GM19395 (cell line): ENCODE measurements around the gene KCNT1.

Source experiments
- ATAC-seq: cut with Tn5 transposase; IDR thresholded peaks from one replicate; pipeline ENCODE4 v1.9.1; 2021; ENCODE audit warnings: mild to moderate bottlenecking, moderate library complexity; ENCODE audit not compliant: unreplicated experiment

KCNT1 gene

GRCh38 chr9:135724186-135724787 is 22.3 kb downstream of the KCNT1 start:
- no peak for ATAC-seq

GRCh38 chr9:135726138-135726853 is 24.3 kb downstream of the KCNT1 start:
- ATAC-seq, result no peak

DNA sequence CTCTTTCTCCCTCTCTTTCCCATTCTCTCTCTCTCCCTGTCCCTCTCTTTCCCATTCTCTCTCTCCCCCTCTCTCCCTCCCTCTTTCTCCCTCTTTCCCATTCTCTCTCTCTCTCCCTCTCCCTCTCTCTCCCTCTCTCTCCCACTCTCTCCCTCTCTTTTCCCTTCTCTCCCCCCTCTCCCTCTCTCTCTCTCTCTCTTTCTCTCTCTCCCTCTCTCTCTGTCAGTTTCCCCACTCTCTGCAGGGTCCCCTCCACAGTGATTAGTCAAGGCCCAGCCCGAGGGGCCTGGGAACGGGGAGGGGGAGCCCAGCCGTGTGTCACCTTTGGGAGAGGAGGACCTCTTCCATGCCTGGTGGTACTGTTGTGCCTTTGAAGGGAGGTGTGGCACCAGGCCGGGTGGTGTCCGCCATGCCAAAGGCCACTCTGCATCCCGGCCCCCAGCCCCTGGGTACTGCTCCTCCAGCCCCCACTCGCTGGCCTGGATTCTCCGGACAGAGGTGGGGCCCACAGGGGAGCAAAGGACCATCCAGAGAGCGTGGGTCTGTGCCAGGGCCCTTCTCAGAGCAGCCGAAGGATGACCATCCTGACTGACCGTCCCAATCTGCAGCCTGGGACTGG is 25.4 kb downstream of the KCNT1 start:
- ATAC-seq, result no peak

DNA sequence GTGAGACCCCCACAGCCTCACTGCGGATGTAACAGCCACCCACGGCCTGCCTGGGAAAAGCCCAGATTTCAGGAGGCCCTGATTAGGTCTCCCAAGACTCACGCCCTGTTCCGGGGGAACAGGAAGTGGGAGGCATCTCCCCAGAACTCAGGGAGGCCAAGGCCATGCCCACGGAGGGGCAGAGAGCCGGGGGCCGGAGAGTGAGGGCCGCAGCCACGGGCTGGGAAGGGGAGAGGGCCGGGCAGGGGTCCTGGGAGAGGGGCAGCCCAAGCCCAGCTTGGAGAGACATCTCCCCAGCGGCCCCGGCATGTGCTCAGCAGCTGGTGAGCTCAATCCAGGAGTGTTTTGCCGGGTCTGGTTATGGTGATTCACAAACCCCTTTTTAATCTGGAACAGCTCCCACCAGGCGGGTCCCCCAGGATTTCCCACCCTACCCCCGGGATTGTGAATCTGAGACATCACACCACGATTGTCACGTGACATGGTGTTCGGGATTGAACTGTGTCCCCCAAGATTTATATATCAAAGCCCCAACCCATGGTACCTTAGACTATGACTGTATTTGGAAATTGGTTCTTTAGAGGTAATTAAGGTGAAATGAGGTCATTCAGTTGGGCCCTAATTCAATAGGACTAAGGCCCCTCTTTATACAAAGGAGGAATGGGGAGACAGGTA is 26.6 kb downstream of the KCNT1 start:
- ATAC-seq, result no peak

DNA sequence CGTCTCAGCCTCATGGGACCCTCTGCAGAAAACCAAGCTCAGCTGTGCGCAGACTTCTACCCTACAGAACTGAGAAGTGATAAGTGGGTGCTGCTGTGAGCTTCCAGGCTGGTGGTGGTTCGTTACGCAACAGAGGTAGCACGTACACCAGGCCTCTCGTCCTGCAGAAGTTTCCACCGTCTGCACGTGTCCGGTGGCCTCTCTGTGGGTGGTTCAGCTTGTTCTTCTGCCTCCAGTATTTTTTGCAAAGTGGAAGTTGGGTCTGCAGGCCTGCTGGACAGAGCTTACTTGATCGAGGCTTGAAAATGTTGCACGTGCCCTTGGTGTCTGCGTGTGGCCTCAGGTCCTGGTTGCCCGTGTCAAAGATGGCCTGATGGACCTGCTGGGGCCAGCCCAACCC is 27.5 kb downstream of the KCNT1 start:
- ATAC-seq, result no peak

- no peak for ATAC-seq
Observed at GRCh38 chr9:135731454-135731853, 29.5 kb downstream of the KCNT1 start.

GRCh38 chr9:135732569-135733257 is 30.7 kb downstream of the KCNT1 start:
- no peak for ATAC-seq

GRCh38 chr9:135734616-135735144 is 32.7 kb downstream of the KCNT1 start:
- no peak for ATAC-seq

DNA sequence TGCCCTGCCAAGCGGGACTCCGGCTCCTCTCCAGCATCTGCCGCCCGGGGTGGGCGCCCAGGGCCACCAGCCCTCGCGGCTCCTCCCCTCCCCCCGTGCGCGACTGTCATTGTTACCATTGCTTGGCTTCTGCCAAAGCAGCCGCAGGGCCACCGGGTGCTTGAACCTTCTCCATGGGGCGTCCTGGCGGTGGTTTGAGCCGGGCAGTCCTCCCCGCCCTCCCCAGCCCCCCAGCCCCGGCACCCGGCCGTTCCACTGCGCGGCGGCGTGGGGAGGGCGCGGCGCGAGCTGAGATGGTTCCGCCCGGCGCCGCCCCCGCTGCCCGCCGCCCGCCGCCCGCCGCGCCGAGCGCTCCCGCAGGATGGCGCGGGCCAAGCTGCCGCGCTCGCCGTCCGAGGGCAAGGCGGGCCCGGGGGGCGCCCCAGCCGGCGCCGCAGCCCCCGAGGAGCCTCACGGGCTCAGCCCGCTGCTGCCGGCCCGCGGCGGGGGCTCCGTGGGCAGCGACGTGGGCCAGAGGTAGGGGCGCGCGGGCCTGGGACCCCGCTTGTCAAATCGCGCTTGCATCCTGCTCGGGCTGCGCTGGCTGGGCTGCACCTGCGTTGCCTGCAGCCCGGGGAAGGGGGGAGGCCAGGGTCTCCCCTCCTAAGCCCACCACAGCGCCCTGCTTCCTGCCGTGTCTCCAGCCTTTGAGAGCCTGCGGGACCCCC is 34.4 kb downstream of the KCNT1 start:
- no peak for ATAC-seq

DNA sequence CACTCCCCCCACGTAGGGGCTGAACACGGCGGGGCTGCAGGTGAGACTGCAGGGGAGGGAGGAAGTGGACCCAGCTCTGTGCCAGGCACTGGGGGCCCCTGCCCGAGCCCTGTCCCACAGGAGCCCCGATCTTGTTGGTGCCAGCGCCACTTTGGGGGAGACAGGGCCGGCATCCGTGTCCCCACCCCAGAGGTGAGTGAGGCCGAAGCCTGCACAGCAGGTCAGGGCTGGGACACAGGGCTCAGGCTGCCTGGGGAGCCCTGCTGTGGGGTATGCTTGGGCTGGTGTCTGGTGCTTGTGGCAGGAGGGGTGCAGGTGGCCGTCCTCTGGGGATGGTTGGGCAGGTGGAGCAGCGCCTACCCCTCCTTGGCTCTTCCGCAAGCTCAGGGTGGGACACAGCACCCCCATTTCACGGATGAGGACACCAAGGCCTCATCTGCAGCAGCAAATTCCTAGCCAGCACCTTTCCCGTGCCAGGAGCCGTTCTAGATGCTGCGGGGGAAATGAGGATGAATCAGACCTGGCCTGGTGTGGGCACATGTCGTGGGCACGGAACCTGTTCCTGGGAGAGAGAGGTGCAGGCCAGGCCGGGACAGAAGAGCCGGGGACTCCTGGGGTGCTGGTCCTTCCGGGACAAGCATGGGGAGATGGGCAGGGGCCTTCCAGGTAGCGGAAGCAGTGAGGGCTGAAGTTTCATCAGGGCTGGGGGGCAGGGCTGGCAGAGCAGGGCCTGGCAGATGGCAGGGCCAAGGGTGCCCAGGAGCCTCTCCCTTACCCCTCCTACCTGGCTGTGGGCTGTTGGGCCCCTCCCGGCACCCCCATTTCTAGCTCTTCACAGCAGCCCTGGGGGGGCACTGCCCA is 35.2 kb downstream of the KCNT1 start:
- ATAC-seq, result no peak

- ATAC-seq, result no peak
Observed at GRCh38 chr9:135737840-135738521, 36.0 kb downstream of the KCNT1 start.

DNA sequence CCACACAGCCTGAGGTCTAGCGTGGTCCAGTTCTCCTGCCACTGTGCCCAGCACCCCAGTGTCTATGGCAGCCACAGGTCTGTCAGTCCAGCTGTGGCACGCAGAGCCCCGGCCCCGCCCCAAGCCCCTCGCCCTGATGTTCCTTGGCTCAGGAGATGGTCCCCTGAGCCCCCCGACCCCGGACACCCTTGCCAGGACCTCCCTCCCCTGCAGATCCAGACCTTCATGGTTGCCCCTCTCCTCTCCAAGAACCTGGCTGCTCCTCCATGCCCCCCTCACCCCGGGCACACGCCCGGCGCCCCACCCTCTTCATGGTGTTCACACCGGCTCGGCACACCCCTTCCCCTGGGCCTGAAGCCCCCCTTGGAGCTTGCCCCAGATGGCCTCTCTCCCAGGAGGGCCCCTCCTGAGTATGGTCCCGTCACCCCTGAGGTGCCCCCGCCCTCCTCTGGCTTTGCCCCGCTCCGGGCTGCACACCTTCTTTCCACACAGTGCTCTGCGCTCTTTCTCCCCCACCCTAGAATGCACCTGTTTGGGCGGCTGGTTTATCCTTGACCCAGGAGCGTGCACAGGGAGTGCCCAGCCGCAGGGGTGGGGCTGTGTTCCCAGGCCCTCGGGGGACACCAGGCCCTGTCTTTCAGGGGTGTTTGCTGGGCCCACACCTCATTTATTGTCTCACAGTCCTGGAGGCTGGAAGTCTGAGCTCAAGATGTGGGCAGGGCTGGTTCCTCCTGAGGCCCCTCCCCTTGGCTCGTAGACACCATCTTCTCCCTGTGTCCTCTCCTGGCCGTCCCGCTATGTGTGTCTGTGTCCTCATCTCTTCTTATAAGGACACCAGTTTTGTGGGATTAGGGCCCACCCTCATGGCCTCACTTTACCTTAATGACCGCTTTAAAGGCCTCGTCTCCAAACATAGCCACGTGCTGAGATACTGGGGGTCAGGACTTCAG is 37.6 kb downstream of the KCNT1 start:
- no peak for ATAC-seq

DNA sequence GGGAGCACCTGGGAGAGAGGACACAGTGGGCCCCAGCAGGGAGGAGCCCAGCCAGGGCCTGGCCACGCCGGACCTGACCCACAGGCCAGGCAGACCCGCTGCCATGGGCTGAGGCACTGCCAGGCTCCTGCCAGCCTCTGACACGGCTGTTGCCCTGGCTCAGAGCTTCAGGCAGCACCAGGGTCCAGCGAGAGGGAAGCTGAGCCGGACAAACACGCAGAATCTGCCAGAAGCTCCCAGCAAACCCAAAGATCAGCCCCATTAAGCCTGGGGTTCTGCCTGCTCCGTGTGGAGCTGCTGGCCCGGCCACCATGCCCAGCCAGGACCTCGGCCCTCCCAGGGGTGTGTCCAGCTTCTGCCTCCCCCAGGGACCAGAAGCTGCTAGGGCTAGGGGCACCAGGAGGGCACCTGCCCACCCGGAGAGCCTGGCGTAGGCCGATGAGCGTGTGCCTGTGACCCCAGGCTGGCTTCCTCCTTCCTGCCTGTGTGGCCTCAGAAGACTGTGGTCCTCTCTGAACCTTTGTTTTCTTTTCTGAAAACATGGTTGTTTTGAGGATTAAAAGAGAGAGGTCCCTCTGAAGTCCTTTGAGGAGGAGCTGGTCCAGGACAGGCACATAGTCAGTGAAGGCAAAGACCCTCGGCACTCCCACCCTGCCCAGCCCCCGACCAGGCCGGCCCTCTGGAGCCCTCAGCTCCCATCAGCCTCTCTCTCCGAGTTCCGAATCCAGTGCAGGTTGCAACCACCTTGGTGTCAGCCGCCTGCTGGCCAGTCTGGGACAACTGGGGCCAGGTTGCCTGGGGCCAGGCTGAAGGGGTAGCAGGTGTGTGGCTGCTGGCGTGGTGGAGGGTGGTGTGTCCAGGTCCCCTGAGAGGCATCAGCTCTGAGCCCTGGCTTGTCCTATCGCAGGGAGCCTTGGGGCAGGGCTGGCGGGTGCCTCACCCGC is 39.6 kb downstream of the KCNT1 start:
- no peak for ATAC-seq

GRCh38 chr9:135743021-135743420 is 41.0 kb downstream of the KCNT1 start:
- ATAC-seq, result no peak

GRCh38 chr9:135743546-135744332 is 41.8 kb downstream of the KCNT1 start:
- ATAC-seq, result no peak
